Bone marrow (tissue), 2 donors: ENCODE measurements around the gene PATJ.
A peak's percentile ranks its signal among the peaks of the same experiment; 100 is the strongest.
"Not testable (repeated sequence)": the region's sequence is repeated elsewhere in the genome, so short reads cannot be mapped to it uniquely, and the experiment has no call there.

Experiments
- DNase-seq, 2 donors: peaks; one replicate each; lab custom pipeline; 2025; lab: John Stamatoyannopoulos, UW

Gene PATJ

GRCh38 chr1:61828805-61829204, 86.5 kb downstream of the PATJ start:
- no peak for DNase-seq

GRCh38 chr1:61836649-61837048, 94.4 kb downstream of the PATJ start:
- DNase-seq: no peak

- not testable (repeated sequence) for DNase-seq
Observed at GRCh38 chr1:61837607-61838006, 95.3 kb downstream of the PATJ start.

- no peak for DNase-seq
Observed at GRCh38 chr1:61839679-61840078, 97.4 kb downstream of the PATJ start.

- DNase-seq: no peak
Observed at GRCh38 chr1:61842036-61842435, 99.8 kb downstream of the PATJ start.

- DNase-seq: no peak
Observed at GRCh38 chr1:61842863-61843514, 100.7 kb downstream of the PATJ start.

- no peak for DNase-seq
Observed at GRCh38 chr1:61844006-61844405, 101.7 kb downstream of the PATJ start.

GRCh38 chr1:61844664-61845063, 102.4 kb downstream of the PATJ start:
- DNase-seq: not testable (repeated sequence)

- no peak for DNase-seq
Observed at GRCh38 chr1:61851235-61851634, 109.0 kb downstream of the PATJ start.

GRCh38 chr1:61851849-61852669, 109.8 kb downstream of the PATJ start:
- DNase-seq: peak in 1 of 2 donors; percentile 7

- no peak for DNase-seq
Observed at GRCh38 chr1:61852670-61853015, 110.4 kb downstream of the PATJ start.

- no peak for DNase-seq
Observed at GRCh38 chr1:61853583-61853982, 111.3 kb downstream of the PATJ start.

GRCh38 chr1:61864489-61864888, 122.2 kb downstream of the PATJ start:
- no peak for DNase-seq

- no peak for DNase-seq
Observed at GRCh38 chr1:61865646-61866220, 123.5 kb downstream of the PATJ start.

- DNase-seq: no peak
Observed at GRCh38 chr1:61869691-61870109, 127.4 kb downstream of the PATJ start.

GRCh38 chr1:61872206-61872605, 129.9 kb downstream of the PATJ start:
- no peak for DNase-seq

GRCh38 chr1:61873581-61873980, 131.3 kb downstream of the PATJ start:
- no peak for DNase-seq

GRCh38 chr1:61873994-61874393, 131.7 kb downstream of the PATJ start:
- DNase-seq: no peak

GRCh38 chr1:61875198-61875597, 132.9 kb downstream of the PATJ start:
- DNase-seq: no peak

GRCh38 chr1:61879887-61880474, 137.7 kb downstream of the PATJ start:
- DNase-seq: not testable (repeated sequence)

GRCh38 chr1:61887076-61887867, 145.0 kb downstream of the PATJ start:
- DNase-seq: no peak
